H9 (cell line): Measurements from ENCODE around the gene VDR. TPM values are rescaled to one million over a fixed set of nuclear protein-coding genes. Genes with fewer than 3 reads are reported as not detected.
A peak's percentile ranks its signal among the peaks of the same experiment; 100 is the strongest.

Experiments
- DNase-seq: peaks from one replicate; pipeline ENCODE4 v3.0.0-alpha.2; 2017
- H2AFZ ChIP-seq: one replicate; pipeline ENCODE4 v1.6.1; 2013; ENCODE audit warnings: mild to moderate bottlenecking, low read length, control low read depth, moderate library complexity
- H2AK5ac ChIP-seq: 2 replicates; pipeline ENCODE4 v1.6.1; 2013; ENCODE audit warnings: low read length, control low read depth, mixed read lengths; ENCODE audit not compliant: insufficient read length
- H2BK120ac ChIP-seq: one replicate; pipeline ENCODE4 v1.6.1; 2013; ENCODE audit warnings: low read depth, mild to moderate bottlenecking, low read length, control low read depth, inconsistent platforms; ENCODE audit not compliant: poor library complexity, severe bottlenecking
- H2BK12ac ChIP-seq: 2 replicates; pipeline ENCODE4 v1.6.1; 2013; ENCODE audit warnings: low read length, control low read depth, mixed read lengths, low read depth; ENCODE audit not compliant: insufficient read length
- H2BK15ac ChIP-seq: 2 replicates; pipeline ENCODE4 v1.6.1; 2013; ENCODE audit warnings: low read depth, low read length, control low read depth
- H2BK20ac ChIP-seq: one replicate; pipeline ENCODE4 v1.6.1; 2013; ENCODE audit warnings: low read depth, mild to moderate bottlenecking, low read length, control low read depth, inconsistent platforms; ENCODE audit not compliant: poor library complexity, severe bottlenecking
- H2BK5ac ChIP-seq: 2 replicates; pipeline ENCODE4 v1.6.1; 2013; ENCODE audit warnings: low read length, control low read depth, mixed read lengths; ENCODE audit not compliant: insufficient read length
- H3K14ac ChIP-seq: 2 replicates; pipeline ENCODE4 v1.6.1; 2013; ENCODE audit warnings: low read length, control low read depth; ENCODE audit not compliant: insufficient read depth
- H3K18ac ChIP-seq: 2 replicates; pipeline ENCODE4 v1.6.1; 2013; ENCODE audit warnings: low read depth, mild to moderate bottlenecking, mixed read lengths, low read length, control low read depth; ENCODE audit not compliant: insufficient read length
- H3K23ac ChIP-seq: 2 replicates; pipeline ENCODE4 v1.6.1; 2013; ENCODE audit warnings: low read length, control low read depth, mixed read lengths, low read depth; ENCODE audit not compliant: insufficient read length
- H3K23me2 ChIP-seq: 2 replicates; pipeline ENCODE4 v1.6.1; 2013; ENCODE audit warnings: low read depth, mild to moderate bottlenecking, mixed read lengths, low read length, control low read depth; ENCODE audit not compliant: insufficient read length, poor library complexity, severe bottlenecking
- H3K27ac ChIP-seq: 2 replicates; pipeline ENCODE4 v1.5.1; 2013; ENCODE audit warnings: low read length, control low read depth, mixed read lengths, low read depth; ENCODE audit not compliant: insufficient read length
- H3K27me3 ChIP-seq: 2 replicates; pipeline ENCODE4 v1.6.1; 2013; ENCODE audit warnings: low read length, control low read depth, inconsistent platforms; ENCODE audit not compliant: insufficient read depth
- H3K4ac ChIP-seq: 2 replicates; pipeline ENCODE4 v1.6.1; 2013; ENCODE audit warnings: low read depth, mild to moderate bottlenecking, control low read depth, inconsistent platforms, low read length, moderate library complexity
- H3K4me1 ChIP-seq: 2 replicates; pipeline ENCODE4 v1.6.1; 2013; ENCODE audit warnings: low read length, control low read depth, inconsistent platforms; ENCODE audit not compliant: insufficient read depth
- H3K4me2 ChIP-seq: 2 replicates; pipeline ENCODE4 v1.6.1; 2013; ENCODE audit warnings: low read length, control low read depth, mixed read lengths; ENCODE audit not compliant: insufficient read length, insufficient read depth
- H3K56ac ChIP-seq: 2 replicates; pipeline ENCODE4 v1.6.1; 2013; ENCODE audit warnings: low read depth, mild to moderate bottlenecking, mixed read lengths, low read length, control low read depth; ENCODE audit not compliant: insufficient read length
- H3K79me1 ChIP-seq: 2 replicates; pipeline ENCODE4 v1.6.1; 2013; ENCODE audit warnings: low read depth, mild to moderate bottlenecking, moderate library complexity, low read length, control low read depth, inconsistent platforms; ENCODE audit not compliant: insufficient read depth, poor library complexity, severe bottlenecking
- H3K79me2 ChIP-seq: 2 replicates; pipeline ENCODE4 v1.6.1; 2013; ENCODE audit warnings: low read length, control low read depth, inconsistent platforms; ENCODE audit not compliant: insufficient read depth
- H3K9ac ChIP-seq: 2 replicates; pipeline ENCODE4 v1.6.1; 2013; ENCODE audit warnings: low read length, control low read depth, mixed read lengths; ENCODE audit not compliant: insufficient read length; ENCODE audit errors: extremely low read depth
- H3K9me3 ChIP-seq: one replicate; pipeline ENCODE4 v1.6.1; 2013; ENCODE audit warnings: low read depth, low read length, inconsistent platforms; ENCODE audit not compliant: control insufficient read depth
- H3T11ph ChIP-seq: one replicate; pipeline ENCODE4 v1.6.1; 2013; ENCODE audit warnings: mild to moderate bottlenecking, low read length, control low read depth, inconsistent platforms
- H4K20me1 ChIP-seq: one replicate; pipeline ENCODE4 v1.6.1; 2013; ENCODE audit not compliant: control insufficient read depth, insufficient read length, insufficient read depth
- H4K5ac ChIP-seq: 2 replicates; pipeline ENCODE4 v1.6.1; 2013; ENCODE audit warnings: low read depth, mild to moderate bottlenecking, mixed read lengths, low read length, control low read depth; ENCODE audit not compliant: insufficient read length
- H4K8ac ChIP-seq: replicated peaks from 2 replicates; pipeline ENCODE4 v1.6.1; 2013; ENCODE audit warnings: low read length, control low read depth, mixed read lengths, low read depth; ENCODE audit not compliant: insufficient read length
- H4K91ac ChIP-seq: 2 replicates; pipeline ENCODE4 v1.6.1; 2013; ENCODE audit warnings: low read depth, mild to moderate bottlenecking, moderate library complexity, mixed read lengths, low read length, control low read depth; ENCODE audit not compliant: insufficient read length
- H3K27ac Mint-ChIP-seq, 3 experiments: 2 replicates in 2 of 3; 3 replicates in 1 of 3; pipeline ENCODE4 v1.8.0; 2020 to 2021; ENCODE audit warnings: mixed read lengths in 3 of 3, mild to moderate bottlenecking in 1 of 3, moderate library complexity in 1 of 3
- H3K27me3 Mint-ChIP-seq: 2 replicates; pipeline ENCODE4 v1.8.0; 2021; ENCODE audit warnings: low read depth, mild to moderate bottlenecking, moderate library complexity, mixed read lengths
- H3K36me3 Mint-ChIP-seq, 3 experiments: 2 replicates in 2 of 3; 3 replicates in 1 of 3; pipeline ENCODE4 v1.8.0; 2020 to 2021; ENCODE audit warnings: low read depth in 3 of 3, mixed read lengths in 3 of 3; ENCODE audit not compliant: insufficient read depth in 1 of 3
- H3K4me1 Mint-ChIP-seq, 2 experiments: 2 replicates each; pipeline ENCODE4 v1.8.0; 2020; ENCODE audit warnings: mixed read lengths in 2 of 2
- H3K4me3 Mint-ChIP-seq, 2 experiments: 2 replicates in 1 of 2; 3 replicates in 1 of 2; pipeline ENCODE4 v1.8.0; 2020 to 2021; ENCODE audit warnings: mild to moderate bottlenecking in 2 of 2, mixed read lengths in 2 of 2, moderate library complexity in 1 of 2
- H3K9me3 Mint-ChIP-seq, 2 experiments: 2 replicates in 1 of 2; 3 replicates in 1 of 2; pipeline ENCODE4 v1.8.0; 2020; ENCODE audit warnings: mild to moderate bottlenecking in 2 of 2, mixed read lengths in 2 of 2, moderate library complexity in 1 of 2
- WGBS: extraction: QIAGEN DNeasy Blood & Tissue Kit; methylation state at CpG from one replicate; pipeline ENCODE4 v1.1.7; 2013; ENCODE audit warnings: missing lambda C conversion rate, low lambda C conversion rate, mixed read lengths; ENCODE audit not compliant: insufficient read length; ENCODE audit errors: extremely low coverage; 5-methylcytosine and 5-hydroxymethylcytosine counted together
- total RNA-seq: library from RNA; stranded (reverse); gene quantifications from 2 replicates; pipeline ENCODE4 v1.2.1, GENCODE V29; 2021
- TF ChIP-seq, protein P1 (sequence below): fragments of 200-600 bp; sonication (generic); conservative IDR thresholded peaks from 3 replicates; pipeline ENCODE4 v1.8.0; 2021; ENCODE audit warnings: antibody characterized with exemption, mild to moderate bottlenecking

Gene VDR
- total RNA-seq, 1 experiment from 2014 or later = 0.61 TPM

DNA sequence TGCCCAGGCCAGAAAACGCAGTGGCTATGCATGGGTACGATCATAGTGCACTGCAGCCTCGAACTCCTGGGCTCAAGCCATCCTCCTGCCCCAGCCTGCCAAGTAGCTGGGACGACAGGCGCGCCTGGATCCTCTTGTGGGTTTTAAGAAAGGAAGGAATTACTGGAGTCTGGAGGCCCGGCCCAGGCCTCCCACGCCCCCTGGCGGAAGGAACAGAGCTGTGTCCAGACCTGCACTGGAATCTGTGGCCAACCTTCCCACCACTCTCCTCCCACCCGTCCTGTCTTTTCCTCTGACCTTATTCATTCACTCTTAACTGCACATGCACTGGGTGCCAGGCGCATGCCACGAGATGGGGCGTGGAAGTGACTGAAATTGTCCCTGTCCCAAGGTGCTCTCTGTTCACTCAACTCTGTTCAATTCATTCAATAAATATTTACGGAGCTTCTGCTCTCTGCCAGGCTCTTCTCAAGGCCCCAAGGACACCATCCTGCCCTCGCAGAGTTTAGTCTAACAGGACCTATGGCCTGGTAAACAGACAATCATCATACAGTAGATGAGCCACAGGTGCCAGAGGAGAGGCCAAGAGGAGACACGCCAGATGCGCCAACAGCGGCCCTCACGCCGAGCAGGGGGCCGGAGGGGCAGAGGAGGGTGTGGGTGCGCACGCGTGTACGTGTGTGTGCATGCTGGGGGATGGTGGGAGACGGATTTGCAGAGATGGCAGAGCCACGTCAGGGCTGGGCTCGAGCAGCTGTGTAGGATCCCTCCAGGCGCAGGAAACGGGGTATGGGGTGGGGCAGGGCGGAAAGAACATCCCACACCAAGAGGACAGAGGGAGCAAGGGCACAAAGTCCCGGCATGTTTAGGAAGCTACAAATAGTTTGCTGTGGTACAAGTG is 44.9 kb upstream of the VDR start:
- no peak overlapping the region for H3K14ac ChIP-seq
- Mint-ChIP-seq H3K36me3 (no peaks in the 10 kb centered on the region), H3K9me3 (no peaks in the 10 kb centered on the region; a peak in 1 of 5 replicates), H3K27me3 (peaks cover 23% of the 10 kb centered on the region), H3K27ac (no peak overlapping the region), H3K4me1 (peaks cover 16 to 20% of the 10 kb centered on the region in 2 experiments), H3K4me3 (no peak overlapping the region)
- H2AK5ac ChIP-seq = no peak overlapping the region
- H3K4ac ChIP-seq = no peak overlapping the region
- no peaks in the 10 kb centered on the region for H3K9me3 ChIP-seq
- no peak overlapping the region for H2BK12ac ChIP-seq
- no peak overlapping the region for H3K4me2 ChIP-seq
- H4K5ac ChIP-seq = no peak overlapping the region
- H3K23me2 ChIP-seq = no peaks in the 10 kb centered on the region
- no peak overlapping the region for H3K27ac ChIP-seq
- no peak overlapping the region for H2AFZ ChIP-seq
- H2BK5ac ChIP-seq = no peak overlapping the region
- H3K79me1 ChIP-seq = no peaks in the 10 kb centered on the region
- H2BK15ac ChIP-seq = no peak overlapping the region
- no CpG with 5 or more reads among the region's 32 CpGs for WGBS
- no peak overlapping the region for H3K56ac ChIP-seq
- no peak overlapping the region for H3T11ph ChIP-seq
- H3K23ac ChIP-seq = no peak overlapping the region
- no peak overlapping the region for H2BK120ac ChIP-seq
- H3K18ac ChIP-seq = no peak overlapping the region
- no peaks in the 10 kb centered on the region for H3K27me3 ChIP-seq
- no peak overlapping the region for H2BK20ac ChIP-seq
- no peak overlapping the region for H3K9ac ChIP-seq
- no peak overlapping the region for H4K8ac ChIP-seq
- no peak overlapping the region for H4K91ac ChIP-seq
- peak; percentile 91 for DNase-seq
- no peaks in the 10 kb centered on the region for H3K4me1 ChIP-seq
- no peaks in the 10 kb centered on the region for H3K79me2 ChIP-seq
- TF ChIP-seq, protein P1, sequence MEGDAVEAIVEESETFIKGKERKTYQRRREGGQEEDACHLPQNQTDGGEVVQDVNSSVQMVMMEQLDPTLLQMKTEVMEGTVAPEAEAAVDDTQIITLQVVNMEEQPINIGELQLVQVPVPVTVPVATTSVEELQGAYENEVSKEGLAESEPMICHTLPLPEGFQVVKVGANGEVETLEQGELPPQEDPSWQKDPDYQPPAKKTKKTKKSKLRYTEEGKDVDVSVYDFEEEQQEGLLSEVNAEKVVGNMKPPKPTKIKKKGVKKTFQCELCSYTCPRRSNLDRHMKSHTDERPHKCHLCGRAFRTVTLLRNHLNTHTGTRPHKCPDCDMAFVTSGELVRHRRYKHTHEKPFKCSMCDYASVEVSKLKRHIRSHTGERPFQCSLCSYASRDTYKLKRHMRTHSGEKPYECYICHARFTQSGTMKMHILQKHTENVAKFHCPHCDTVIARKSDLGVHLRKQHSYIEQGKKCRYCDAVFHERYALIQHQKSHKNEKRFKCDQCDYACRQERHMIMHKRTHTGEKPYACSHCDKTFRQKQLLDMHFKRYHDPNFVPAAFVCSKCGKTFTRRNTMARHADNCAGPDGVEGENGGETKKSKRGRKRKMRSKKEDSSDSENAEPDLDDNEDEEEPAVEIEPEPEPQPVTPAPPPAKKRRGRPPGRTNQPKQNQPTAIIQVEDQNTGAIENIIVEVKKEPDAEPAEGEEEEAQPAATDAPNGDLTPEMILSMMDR = peak; percentile 94
- H4K20me1 ChIP-seq = peaks cover 2% of the 10 kb centered on the region
